Measurements from ENCODE around the gene LRRC36.

The LRRC36 gene

GRCh38 chr16:67305216-67306071 lies 21.2 kb upstream of the LRRC36 start:
- TF ChIP-seq GATA2 (IDR thresholded peaks at IDR 0.05; ENCODE audit: low read depth, low read length), result no peak
- no peak for TF ChIP-seq GATA3 (IDR thresholded peaks at IDR 0.05; ENCODE audit: low read depth, low read length)

DNA sequence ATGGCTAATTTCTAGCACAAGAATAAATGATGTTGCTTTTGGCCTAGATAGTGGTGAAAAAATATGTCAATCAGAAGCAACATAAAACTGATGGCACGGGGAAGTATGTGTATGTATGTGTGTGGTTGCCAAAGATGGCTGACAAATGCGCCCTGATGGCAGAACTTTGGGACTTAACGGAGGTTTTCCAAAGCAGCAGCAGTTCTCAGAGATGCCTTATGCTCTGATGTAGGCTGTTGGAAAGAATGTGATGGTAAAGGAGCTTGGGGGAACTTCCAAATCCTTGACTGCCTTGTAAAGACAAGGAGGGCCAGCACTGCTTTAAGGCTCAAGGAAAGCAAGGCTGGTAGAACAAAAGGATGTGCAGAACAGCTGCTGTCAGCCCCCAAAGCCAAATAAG lies 16.1 kb upstream of the LRRC36 start:
- TF ChIP-seq GATA2 (IDR thresholded peaks at IDR 0.05; ENCODE audit: low read depth, low read length) (no peak), GATA3 (IDR thresholded peaks at IDR 0.05; ENCODE audit: low read depth, low read length) (no peak)

GRCh38 chr16:67311607-67312488 lies 14.8 kb upstream of the LRRC36 start:
- TF ChIP-seq GATA2 (IDR thresholded peaks at IDR 0.05; ENCODE audit: low read depth, low read length), result no peak
- no peak for TF ChIP-seq GATA3 (IDR thresholded peaks at IDR 0.05; ENCODE audit: low read depth, low read length)

GRCh38 chr16:67312719-67313118 lies 13.9 kb upstream of the LRRC36 start:
- no peak for TF ChIP-seq GATA2 (IDR thresholded peaks at IDR 0.05; ENCODE audit: low read depth, low read length)
- TF ChIP-seq GATA3 (IDR thresholded peaks at IDR 0.05; ENCODE audit: low read depth, low read length), result no peak

- no peak for TF ChIP-seq GATA3 (IDR thresholded peaks at IDR 0.05; ENCODE audit: low read depth, low read length)
Measured at GRCh38 chr16:67317853-67318252, 8.8 kb upstream of the LRRC36 start.

DNA sequence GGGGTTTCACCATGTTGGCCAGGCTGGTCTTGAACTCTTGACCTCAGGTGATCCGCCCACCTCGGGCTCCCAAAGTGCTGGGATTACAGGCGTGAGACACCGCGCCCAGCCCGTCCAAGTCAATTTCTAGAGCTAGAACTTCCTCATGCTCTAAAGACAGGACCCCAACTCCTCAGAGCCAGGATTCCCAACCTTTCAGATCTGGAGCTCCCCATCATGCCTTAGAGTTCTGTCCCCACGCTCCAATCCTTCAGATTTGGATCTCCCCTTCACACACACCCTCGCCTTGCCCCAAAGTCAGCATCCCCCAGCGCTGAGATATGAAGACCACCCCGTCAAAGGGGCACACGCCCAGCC lies 522 bp upstream of the LRRC36 start:
- no peak for TF ChIP-seq GATA2 (IDR thresholded peaks at IDR 0.05; ENCODE audit: low read depth, low read length)
- no peak for TF ChIP-seq GATA3 (IDR thresholded peaks at IDR 0.05; ENCODE audit: low read depth, low read length)

GRCh38 chr16:67327743-67328142 lies 1.1 kb downstream of the LRRC36 start:
- TF ChIP-seq GATA3 (IDR thresholded peaks at IDR 0.05; ENCODE audit: low read depth, low read length) (no peak), GATA2 (IDR thresholded peaks at IDR 0.05; ENCODE audit: low read depth, low read length) (no peak)

DNA sequence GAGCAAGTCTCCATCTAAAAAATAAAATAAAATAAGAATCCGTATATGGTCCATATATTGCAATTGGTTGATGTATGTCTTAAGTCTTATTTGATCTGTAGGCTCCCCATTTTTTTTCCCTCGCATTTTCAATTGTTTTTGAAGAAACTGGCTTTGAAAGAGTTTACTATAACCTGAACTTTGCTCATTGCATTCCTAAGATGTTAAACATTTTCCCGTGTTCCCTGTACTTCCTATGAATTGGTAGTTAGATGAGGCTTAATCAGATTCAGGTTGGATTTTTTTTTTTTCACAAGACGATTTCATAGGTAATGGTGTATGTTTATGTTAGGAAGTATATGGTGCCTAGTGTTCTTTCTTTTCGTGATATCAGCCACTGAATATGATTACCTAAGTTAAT lies 3.3 kb downstream of the LRRC36 start:
- no peak for TF ChIP-seq GATA3 (IDR thresholded peaks at IDR 0.05; ENCODE audit: low read depth, low read length)
- no peak for TF ChIP-seq GATA2 (IDR thresholded peaks at IDR 0.05; ENCODE audit: low read depth, low read length)

GRCh38 chr16:67333315-67333714 lies 6.7 kb downstream of the LRRC36 start:
- TF ChIP-seq GATA2 (IDR thresholded peaks at IDR 0.05; ENCODE audit: low read depth, low read length) (no peak), GATA3 (IDR thresholded peaks at IDR 0.05; ENCODE audit: low read depth, low read length) (no peak)

- TF ChIP-seq GATA2 (IDR thresholded peaks at IDR 0.05; ENCODE audit: low read depth, low read length), result no peak
- TF ChIP-seq GATA3 (IDR thresholded peaks at IDR 0.05; ENCODE audit: low read depth, low read length), result no peak
Measured at GRCh38 chr16:67336116-67336515, 9.5 kb downstream of the LRRC36 start.

GRCh38 chr16:67336648-67337047 lies 10.0 kb downstream of the LRRC36 start:
- no peak for TF ChIP-seq GATA2 (IDR thresholded peaks at IDR 0.05; ENCODE audit: low read depth, low read length)
- TF ChIP-seq GATA3 (IDR thresholded peaks at IDR 0.05; ENCODE audit: low read depth, low read length), result no peak

GRCh38 chr16:67339453-67339852 lies 12.8 kb downstream of the LRRC36 start:
- no peak for TF ChIP-seq GATA2 (IDR thresholded peaks at IDR 0.05; ENCODE audit: low read depth, low read length)
- no peak for TF ChIP-seq GATA3 (IDR thresholded peaks at IDR 0.05; ENCODE audit: low read depth, low read length)

GRCh38 chr16:67341250-67341649 lies 14.6 kb downstream of the LRRC36 start:
- TF ChIP-seq GATA2 (IDR thresholded peaks at IDR 0.05; ENCODE audit: low read depth, low read length), result no peak
- TF ChIP-seq GATA3 (IDR thresholded peaks at IDR 0.05; ENCODE audit: low read depth, low read length), result no peak

DNA sequence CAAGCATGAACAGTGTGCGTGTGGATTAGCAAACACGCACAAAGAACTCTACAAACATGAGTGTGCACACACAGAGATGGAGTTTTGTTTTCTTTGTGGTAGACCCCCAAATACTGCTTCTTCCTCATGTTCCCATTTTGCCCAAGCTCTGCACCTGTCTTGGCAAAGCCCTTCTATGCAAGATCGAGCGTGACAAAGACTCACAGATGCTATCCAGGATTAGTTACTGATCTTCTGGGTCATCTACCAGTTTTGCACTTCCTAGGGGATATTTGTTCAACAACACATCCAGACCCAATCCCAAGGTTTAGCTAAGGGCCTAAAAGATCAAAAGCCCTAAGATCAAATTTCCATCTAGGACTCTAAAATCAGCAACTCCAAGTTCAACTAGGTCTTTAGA lies 16.0 kb downstream of the LRRC36 start:
- no peak for TF ChIP-seq GATA2 (IDR thresholded peaks at IDR 0.05; ENCODE audit: low read depth, low read length)
- no peak for TF ChIP-seq GATA3 (IDR thresholded peaks at IDR 0.05; ENCODE audit: low read depth, low read length)

- TF ChIP-seq GATA3 (IDR thresholded peaks at IDR 0.05; ENCODE audit: low read depth, low read length) (no peak), GATA2 (IDR thresholded peaks at IDR 0.05; ENCODE audit: low read depth, low read length) (no peak)
Measured at GRCh38 chr16:67345401-67345800, 18.8 kb downstream of the LRRC36 start.
